Measurements from ENCODE around the gene UBAP2L. TPM values are rescaled to one million over a fixed set of nuclear protein-coding genes. Genes with fewer than 3 reads are reported as not detected.
"Not testable (repeated sequence)": the region's sequence is repeated elsewhere in the genome, so short reads cannot be mapped to it uniquely, and the experiment has no call there.

The UBAP2L gene
- total and polyA plus RNA-seq, 2 donors (not counting 1 experiment from before 2014, with no cell fraction given): 147 to 218 TPM

DNA sequence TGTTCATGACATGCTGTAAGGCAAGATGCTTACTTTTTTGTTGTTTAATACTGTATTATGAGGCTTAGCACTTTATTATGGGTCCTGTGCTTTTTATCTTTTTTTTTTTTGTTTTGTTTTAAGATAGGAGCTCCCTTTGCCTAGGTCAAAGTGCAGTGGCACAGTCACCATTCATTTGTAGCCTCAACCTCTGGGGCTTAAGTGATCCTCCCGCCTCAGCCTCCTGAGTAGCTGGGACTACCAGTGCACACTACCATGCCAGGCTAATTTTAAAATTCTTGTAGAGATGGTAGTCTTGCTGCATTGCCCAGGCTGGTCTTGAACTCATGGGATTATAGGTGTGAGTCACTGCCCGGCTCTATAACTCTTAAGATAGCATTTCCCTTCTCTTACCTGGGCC, 4.6 kb downstream of the UBAP2L start:
- Histone ChIP-seq H3K4me2 (replicated peaks; ENCODE audit: low read depth, low read length, poor library complexity, severe bottlenecking) (no peak overlapping the region), H3K27ac (ENCODE audit: low read length in 2 of 2) (peak overlapping the region in 1 of 2 donors; percentile 64), H3K9me3 (ENCODE audit: control extremely low read depth in 1 of 3, control insufficient read depth in 2 of 3, insufficient read depth in 1 of 3, low read length in 2 of 3) (no peaks in the 10 kb centered on the region), H3K4me1 (ENCODE audit: control insufficient read depth in 2 of 2, insufficient read depth in 2 of 2, low read length in 2 of 2) (peaks cover 18 to 20% of the 10 kb centered on the region in 2 donors), H3K79me2 (ENCODE audit: control insufficient read depth, insufficient read depth, low read length) (peaks cover 92% of the 10 kb centered on the region), H3K9ac (ENCODE audit: low read length) (no peak overlapping the region), H4K20me1 (ENCODE audit: control insufficient read depth, insufficient read depth, low read length, poor library complexity, severe bottlenecking) (peaks cover 40% of the 10 kb centered on the region), H3K36me3 (replicated peaks in 1 of 2; ENCODE audit: control extremely low read depth in 1 of 2, control insufficient read depth in 1 of 2, extremely low read depth in 1 of 2, insufficient read depth in 2 of 2, low read length in 1 of 2) (peaks cover 5 to 37% of the 10 kb centered on the region in 2 experiments), H2AFZ (ENCODE audit: insufficient read depth, low read depth, low read length, poor library complexity, severe bottlenecking) (no peak overlapping the region), H3K27me3 (replicated peaks in 1 of 4; ENCODE audit: control extremely low read depth in 1 of 4, control insufficient read depth in 3 of 4, insufficient read depth in 4 of 4, low read length in 3 of 4) (no peaks in the 10 kb centered on the region), H3K4me3 (ENCODE audit: control extremely low read depth in 1 of 5, extremely low read depth in 1 of 5, insufficient read depth in 1 of 5, low read depth in 2 of 5, low read length in 4 of 5) (no peak overlapping the region)
- DNase-seq: no peak
- WGBS (ENCODE audit: insufficient coverage): 100% methylated on average over 1 of the region's 2 CpGs
- ChIA-PET CTCF (interaction anchor here (0.9 kb wide), 1 partner anchor 19 kb away, joined by 3 read pairs; no protein-coding TSS in a partner anchor), POLR2A (no interaction called here)
- H3K4me3 Mint-ChIP-seq: no peak overlapping the region
- intact Hi-C loops (cut with micrococcal nuclease): no loop called here
- H3K27ac Mint-ChIP-seq: no peak overlapping the region
- TF ChIP-seq EZH2 (IDR thresholded peaks at IDR 0.05; ENCODE audit: borderline replicate concordance, insufficient read depth, low read depth, low read length, poor library complexity, severe bottlenecking): no peak
- TF ChIP-seq, protein P1, sequence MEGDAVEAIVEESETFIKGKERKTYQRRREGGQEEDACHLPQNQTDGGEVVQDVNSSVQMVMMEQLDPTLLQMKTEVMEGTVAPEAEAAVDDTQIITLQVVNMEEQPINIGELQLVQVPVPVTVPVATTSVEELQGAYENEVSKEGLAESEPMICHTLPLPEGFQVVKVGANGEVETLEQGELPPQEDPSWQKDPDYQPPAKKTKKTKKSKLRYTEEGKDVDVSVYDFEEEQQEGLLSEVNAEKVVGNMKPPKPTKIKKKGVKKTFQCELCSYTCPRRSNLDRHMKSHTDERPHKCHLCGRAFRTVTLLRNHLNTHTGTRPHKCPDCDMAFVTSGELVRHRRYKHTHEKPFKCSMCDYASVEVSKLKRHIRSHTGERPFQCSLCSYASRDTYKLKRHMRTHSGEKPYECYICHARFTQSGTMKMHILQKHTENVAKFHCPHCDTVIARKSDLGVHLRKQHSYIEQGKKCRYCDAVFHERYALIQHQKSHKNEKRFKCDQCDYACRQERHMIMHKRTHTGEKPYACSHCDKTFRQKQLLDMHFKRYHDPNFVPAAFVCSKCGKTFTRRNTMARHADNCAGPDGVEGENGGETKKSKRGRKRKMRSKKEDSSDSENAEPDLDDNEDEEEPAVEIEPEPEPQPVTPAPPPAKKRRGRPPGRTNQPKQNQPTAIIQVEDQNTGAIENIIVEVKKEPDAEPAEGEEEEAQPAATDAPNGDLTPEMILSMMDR (IDR thresholded peaks at IDR 0.05): no peak
- no peaks in the 10 kb centered on the region for H3K9me3 Mint-ChIP-seq (ENCODE audit: insufficient read depth)
- H3K27me3 Mint-ChIP-seq: no peaks in the 10 kb centered on the region
- ATAC-seq (ENCODE audit: low read depth): no peak
- peaks cover 50% of the 10 kb centered on the region for H3K4me1 Mint-ChIP-seq

DNA sequence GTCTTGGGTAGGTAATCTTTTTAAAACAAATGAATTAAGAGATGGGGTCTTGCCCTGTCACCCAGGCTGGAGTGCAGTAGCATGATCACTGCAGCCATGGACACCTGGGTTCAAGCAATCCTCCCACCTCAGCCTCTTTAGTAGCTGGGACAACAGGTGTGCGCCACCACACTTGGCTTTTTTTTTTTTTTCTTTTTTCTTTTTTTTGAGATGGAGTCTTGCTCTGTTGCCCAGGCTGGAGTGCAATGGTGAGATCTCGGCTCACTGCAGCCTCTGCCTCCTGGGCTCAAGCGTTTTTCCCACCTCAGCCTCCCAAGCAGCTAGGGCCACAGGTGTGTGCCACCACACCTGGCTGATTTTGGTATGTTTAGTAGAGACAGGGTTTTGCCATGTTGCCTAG, 10.4 kb downstream of the UBAP2L start:
- H3K27ac ChIP-seq (ENCODE audit: low read length in 2 of 2); H3K4me1 Mint-ChIP-seq; H3K4me1 ChIP-seq (ENCODE audit: control insufficient read depth in 2 of 2, insufficient read depth in 2 of 2, low read length in 2 of 2); DNase-seq; H3K27ac Mint-ChIP-seq; H3K9me3 ChIP-seq (ENCODE audit: control extremely low read depth in 1 of 3, control insufficient read depth in 2 of 3, insufficient read depth in 1 of 3, low read length in 2 of 3); H3K4me3 Mint-ChIP-seq; H3K4me2 ChIP-seq (replicated peaks; ENCODE audit: low read depth, low read length, poor library complexity, severe bottlenecking); H3K27me3 ChIP-seq (replicated peaks in 1 of 4; ENCODE audit: control extremely low read depth in 1 of 4, control insufficient read depth in 3 of 4, insufficient read depth in 4 of 4, low read length in 3 of 4); ATAC-seq (ENCODE audit: low read depth); H3K9ac ChIP-seq (ENCODE audit: low read length); POLR2A ChIA-PET; H3K9me3 Mint-ChIP-seq (ENCODE audit: insufficient read depth); H2AFZ ChIP-seq (ENCODE audit: insufficient read depth, low read depth, low read length, poor library complexity, severe bottlenecking); H3K4me3 ChIP-seq (ENCODE audit: control extremely low read depth in 1 of 5, extremely low read depth in 1 of 5, insufficient read depth in 1 of 5, low read depth in 2 of 5, low read length in 4 of 5); H3K27me3 Mint-ChIP-seq; intact Hi-C loops (cut with micrococcal nuclease); CTCF ChIA-PET: not testable (repeated sequence)
- WGBS (ENCODE audit: insufficient coverage): no CpG with 5 or more reads among the region's 3 CpGs
- Histone ChIP-seq H4K20me1 (ENCODE audit: control insufficient read depth, insufficient read depth, low read length, poor library complexity, severe bottlenecking) (peaks cover 37% of the 10 kb centered on the region), H3K36me3 (replicated peaks in 1 of 2; ENCODE audit: control extremely low read depth in 1 of 2, control insufficient read depth in 1 of 2, extremely low read depth in 1 of 2, insufficient read depth in 2 of 2, low read length in 1 of 2) (peaks cover 7 to 79% of the 10 kb centered on the region in 2 experiments), H3K79me2 (ENCODE audit: control insufficient read depth, insufficient read depth, low read length) (peaks cover 95% of the 10 kb centered on the region)

DNA sequence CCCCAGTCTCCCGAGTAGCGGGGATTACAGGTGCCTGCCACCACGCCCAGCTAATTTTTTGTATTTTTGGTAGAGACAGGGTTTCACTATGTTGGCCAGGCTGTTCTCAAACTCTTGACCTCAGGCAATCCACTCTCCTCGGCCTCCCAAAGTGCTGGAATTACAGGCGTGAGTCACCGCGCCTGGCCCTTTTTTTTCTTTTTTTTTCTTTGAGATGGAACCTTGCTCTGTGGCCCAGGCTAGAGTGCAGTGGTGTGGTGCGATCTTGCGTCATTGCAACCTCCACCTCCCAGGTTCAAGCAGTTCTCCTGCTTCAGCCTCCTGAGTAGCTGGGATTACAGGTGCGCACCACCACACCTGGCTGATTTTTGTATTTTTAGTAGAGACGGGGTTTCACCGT, 12.4 kb downstream of the UBAP2L start:
- Histone ChIP-seq H4K20me1 (ENCODE audit: control insufficient read depth, insufficient read depth, low read length, poor library complexity, severe bottlenecking) (peaks cover 27% of the 10 kb centered on the region), H3K79me2 (ENCODE audit: control insufficient read depth, insufficient read depth, low read length) (peaks cover 91% of the 10 kb centered on the region), H3K36me3 (replicated peaks in 1 of 2; ENCODE audit: control extremely low read depth in 1 of 2, control insufficient read depth in 1 of 2, extremely low read depth in 1 of 2, insufficient read depth in 2 of 2, low read length in 1 of 2) (peaks cover 11 to 87% of the 10 kb centered on the region in 2 experiments)
- 96% methylated on average over 8 of the region's 12 CpGs for WGBS (ENCODE audit: insufficient coverage)
- CTCF ChIA-PET: interaction anchor here (0.7 kb wide), 1 partner anchor 1780 kb away, joined by 4 read pairs; no protein-coding TSS in a partner anchor
- H3K4me1 ChIP-seq (ENCODE audit: control insufficient read depth in 2 of 2, insufficient read depth in 2 of 2, low read length in 2 of 2); H3K4me1 Mint-ChIP-seq; H2AFZ ChIP-seq (ENCODE audit: insufficient read depth, low read depth, low read length, poor library complexity, severe bottlenecking); ATAC-seq (ENCODE audit: low read depth); H3K27ac ChIP-seq (ENCODE audit: low read length in 2 of 2); H3K27ac Mint-ChIP-seq; H3K4me3 ChIP-seq (ENCODE audit: control extremely low read depth in 1 of 5, extremely low read depth in 1 of 5, insufficient read depth in 1 of 5, low read depth in 2 of 5, low read length in 4 of 5); intact Hi-C loops (cut with micrococcal nuclease); H3K9ac ChIP-seq (ENCODE audit: low read length); H3K27me3 ChIP-seq (replicated peaks in 1 of 4; ENCODE audit: control extremely low read depth in 1 of 4, control insufficient read depth in 3 of 4, insufficient read depth in 4 of 4, low read length in 3 of 4); H3K4me2 ChIP-seq (replicated peaks; ENCODE audit: low read depth, low read length, poor library complexity, severe bottlenecking); H3K27me3 Mint-ChIP-seq; H3K9me3 ChIP-seq (ENCODE audit: control extremely low read depth in 1 of 3, control insufficient read depth in 2 of 3, insufficient read depth in 1 of 3, low read length in 2 of 3); DNase-seq; H3K4me3 Mint-ChIP-seq; POLR2A ChIA-PET; H3K9me3 Mint-ChIP-seq (ENCODE audit: insufficient read depth): not testable (repeated sequence)
